NCI-H2029 treated with DMSO at 0.1 percent for 48 hours (cell line): ENCODE measurements around the gene FAM24B.
"Not testable (repeated sequence)": the region's sequence is repeated elsewhere in the genome, so short reads cannot be mapped to it uniquely, and the experiment has no call there.

ENCODE experiments used
- DNase-seq: peaks from one replicate; lab custom pipeline; 2025; lab: John Stamatoyannopoulos, UW

FAM24B gene

DNA sequence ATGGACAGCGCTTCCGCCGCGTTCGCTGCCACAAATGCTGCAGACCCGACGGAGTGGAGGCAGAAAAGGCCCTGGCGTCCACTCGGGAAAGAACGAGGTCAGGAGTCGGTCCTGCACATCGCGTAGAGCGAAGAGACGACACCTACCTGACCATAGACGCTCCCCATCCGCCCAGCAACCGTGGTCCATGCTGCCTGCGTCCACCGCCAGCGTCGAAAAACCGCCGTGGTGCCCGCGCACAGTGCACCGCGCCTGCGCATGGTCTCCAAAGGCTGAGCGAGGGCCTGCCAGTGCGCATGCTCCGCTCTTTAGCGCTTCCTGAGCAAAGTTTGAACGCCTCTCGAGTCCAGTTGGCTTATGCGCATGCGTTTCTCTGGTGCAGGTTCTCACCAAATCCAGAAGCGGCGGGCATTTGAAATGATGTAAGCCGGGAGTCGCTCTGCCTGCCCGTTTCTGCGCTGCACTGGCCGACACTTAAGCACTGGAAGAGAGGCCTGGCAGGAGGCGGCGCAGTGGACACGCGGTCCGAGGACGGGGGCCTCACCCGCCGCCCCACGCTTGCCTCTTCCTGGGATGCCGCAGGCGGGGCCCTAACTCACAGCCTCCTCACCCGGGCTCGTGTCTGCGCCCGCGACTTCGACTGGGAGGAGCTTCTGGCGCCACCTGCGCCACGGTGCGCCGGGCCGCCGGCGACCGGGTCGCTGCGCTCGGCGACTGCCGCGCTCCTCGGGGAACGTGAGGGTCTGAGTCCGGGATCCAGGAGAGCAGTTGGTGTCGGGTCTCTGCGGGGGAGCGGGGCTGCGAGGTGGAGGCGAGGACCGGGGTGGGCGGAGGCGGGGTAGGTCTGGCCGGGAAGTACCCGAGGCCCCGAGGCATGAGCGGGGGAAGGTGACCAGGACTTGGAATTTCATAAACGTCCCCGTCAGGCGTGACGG is at the start of gene FAM24B:
Gene FAM24B, minus strand, starts transcription at position 243 of the 935 bp plus-strand sequence. CDS start 29,066 bp downstream, outside the sequence.
- DNase-seq: peak; percentile 72

- no peak for DNase-seq
Measured at GRCh38 chr10:122915700-122916099, 36.3 kb upstream of the FAM24B start.

GRCh38 chr10:122911889-122912484 is 32.6 kb upstream of the FAM24B start:
- no peak for DNase-seq

DNA sequence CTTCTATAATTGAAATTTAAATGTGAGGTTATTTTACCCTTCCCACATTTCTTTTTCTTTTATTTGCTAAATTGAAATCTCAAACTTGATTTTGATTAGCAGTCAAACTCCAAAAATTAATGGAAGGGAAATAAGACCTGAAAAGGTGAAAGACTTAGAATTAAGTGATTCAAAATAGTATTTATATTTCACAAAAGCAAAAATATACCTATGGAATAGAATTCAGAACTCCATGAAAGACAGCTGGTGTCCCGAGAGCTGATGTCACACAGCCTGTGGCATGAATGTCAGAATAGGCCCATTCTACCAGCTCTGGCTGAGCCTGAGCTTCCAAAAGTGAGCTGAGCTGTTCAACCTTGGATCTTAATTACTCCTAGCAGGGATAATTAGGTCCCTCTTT is 30.9 kb upstream of the FAM24B start, which contains the start of gene FAM24A:
Gene FAM24A, plus strand, starts transcription at position 301 of the 400 bp plus-strand sequence. CDS start 1,025 bp downstream, outside the sequence.
- DNase-seq: no peak

DNA sequence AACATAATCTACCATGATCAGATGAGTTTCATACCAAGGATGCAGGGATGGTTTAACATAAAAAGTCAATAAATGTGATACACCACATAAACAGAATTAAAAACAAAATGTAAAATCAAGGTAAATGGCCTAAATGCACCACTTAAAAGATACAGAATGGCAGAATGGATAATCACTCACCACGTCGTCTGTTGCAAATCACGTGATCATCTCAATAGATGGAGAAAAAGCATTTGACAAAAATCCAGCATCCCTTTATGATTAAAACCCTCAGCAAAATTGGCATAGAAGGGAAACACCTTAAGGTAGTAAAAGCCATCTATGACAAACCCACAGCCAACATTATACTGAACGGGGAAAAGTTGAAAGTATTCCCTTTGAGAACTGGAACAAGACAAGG is 24.5 kb upstream of the FAM24B start:
- DNase-seq: not testable (repeated sequence)

- no peak for DNase-seq
Measured at GRCh38 chr10:122894261-122894944, 15.0 kb upstream of the FAM24B start.

DNA sequence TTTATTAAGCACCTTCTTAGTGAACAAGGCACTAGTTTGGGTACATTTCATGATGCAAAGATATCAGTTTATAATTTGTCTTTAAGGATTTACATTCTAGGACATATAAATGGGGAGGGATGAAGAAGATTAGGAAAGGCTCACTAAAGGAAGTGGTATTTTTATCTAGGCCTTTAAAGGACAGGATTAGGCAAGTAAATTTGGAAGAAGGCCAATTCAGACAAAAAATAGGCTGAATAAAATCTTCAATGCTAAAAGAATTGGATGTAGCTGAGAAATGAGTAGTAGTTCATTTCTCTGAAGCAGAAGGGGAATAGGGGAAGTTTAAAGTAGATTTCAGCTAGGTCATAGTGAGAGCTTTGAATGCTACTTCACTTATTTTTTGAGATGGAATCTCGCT is 4.8 kb upstream of the FAM24B start:
- no peak for DNase-seq

GRCh38 chr10:122882766-122883165 is 3.4 kb upstream of the FAM24B start:
- DNase-seq: no peak

DNA sequence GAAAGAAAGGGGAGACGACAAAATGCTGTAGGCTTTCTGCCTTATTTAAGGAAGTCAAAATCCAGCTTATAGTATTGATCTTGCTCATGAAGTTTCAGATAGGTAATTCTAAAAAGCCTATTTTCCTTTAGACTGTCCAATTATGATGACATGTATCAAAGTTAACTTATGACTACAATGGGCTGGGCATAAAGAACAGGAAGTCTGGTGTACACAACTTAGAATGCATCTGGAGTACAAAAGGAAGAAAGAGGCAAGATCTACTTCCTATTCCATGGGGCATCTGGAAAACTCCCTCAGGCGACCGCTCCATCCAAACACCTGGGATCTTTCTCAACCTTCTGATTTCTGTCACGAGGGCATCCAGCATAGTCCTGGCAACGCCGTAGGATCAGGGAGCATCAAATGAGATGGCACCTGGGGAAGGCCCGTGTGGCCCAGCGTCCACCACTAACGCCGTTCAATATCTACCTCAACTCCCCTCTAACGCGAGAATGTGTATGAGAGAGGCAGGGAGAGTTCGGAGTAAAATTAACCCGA is 512 bp downstream of the FAM24B start:
- DNase-seq: peak; percentile 3

DNA sequence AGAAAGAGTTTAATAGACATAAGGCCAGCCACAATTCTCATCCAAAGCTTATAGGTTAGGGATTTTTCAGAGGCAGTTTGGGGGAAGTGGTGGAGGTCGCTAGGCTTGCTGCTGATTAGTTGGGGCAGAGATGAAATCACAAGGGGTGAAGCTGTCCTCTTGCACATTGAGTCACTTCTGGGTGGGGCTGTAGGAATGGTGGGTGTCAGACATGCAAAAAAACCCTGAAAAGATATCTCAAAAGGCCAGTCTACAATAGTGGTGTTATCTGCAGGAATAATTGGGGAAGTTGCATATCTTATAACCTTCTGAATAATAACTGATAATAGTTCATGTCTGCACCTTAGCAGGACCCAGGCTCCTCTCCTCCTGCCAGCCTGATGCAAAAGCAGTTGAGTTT is 2.1 kb downstream of the FAM24B start:
- DNase-seq: no peak

DNA sequence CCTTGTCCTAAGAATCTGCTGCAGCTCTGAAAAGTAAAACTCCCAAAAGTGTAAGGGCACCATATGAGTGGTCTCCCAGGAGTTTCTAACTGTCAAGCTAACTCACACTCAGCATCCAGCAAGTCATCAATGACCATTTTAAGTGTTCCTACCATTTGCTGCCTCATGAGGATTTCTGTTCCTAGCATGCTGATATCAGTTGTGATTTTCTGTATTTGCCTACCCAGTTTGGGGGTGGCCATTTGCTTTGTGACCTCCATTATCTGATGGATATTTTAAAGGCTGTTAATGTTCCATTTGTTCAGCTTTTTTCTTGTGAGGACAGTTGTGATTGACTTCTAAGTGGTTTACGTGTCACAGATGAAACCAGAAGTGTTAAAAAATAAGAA is 2.9 kb downstream of the FAM24B start:
- DNase-seq: no peak

- DNase-seq: no peak
Measured at GRCh38 chr10:122875843-122876466, 3.4 kb downstream of the FAM24B start.

GRCh38 chr10:122871947-122872346 is 7.4 kb downstream of the FAM24B start:
- DNase-seq: not testable (repeated sequence)

GRCh38 chr10:122868768-122869167 is 10.6 kb downstream of the FAM24B start:
- DNase-seq: not testable (repeated sequence)

GRCh38 chr10:122866757-122867482 is 12.5 kb downstream of the FAM24B start:
- not testable (repeated sequence) for DNase-seq

DNA sequence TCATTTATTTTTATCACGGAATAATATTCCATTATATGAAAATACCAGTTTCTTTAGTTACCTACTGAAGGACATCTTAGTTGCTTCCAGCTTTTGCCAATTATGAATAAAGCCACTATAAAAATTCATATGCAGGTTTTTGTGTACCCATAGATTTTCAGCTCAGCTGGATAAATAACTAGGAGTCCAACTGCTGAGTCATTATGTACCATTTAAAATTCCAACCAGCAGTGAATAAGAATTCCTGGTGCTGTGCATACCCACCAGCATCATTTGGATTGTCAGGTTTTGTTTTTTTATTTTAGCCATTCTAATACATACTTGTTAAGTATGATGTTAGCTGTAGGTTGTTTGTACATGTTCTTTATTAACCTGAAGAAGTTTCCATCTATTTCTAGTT is 14.5 kb downstream of the FAM24B start:
- no peak for DNase-seq

GRCh38 chr10:122864194-122864592 is 15.2 kb downstream of the FAM24B start:
- no peak for DNase-seq

DNA sequence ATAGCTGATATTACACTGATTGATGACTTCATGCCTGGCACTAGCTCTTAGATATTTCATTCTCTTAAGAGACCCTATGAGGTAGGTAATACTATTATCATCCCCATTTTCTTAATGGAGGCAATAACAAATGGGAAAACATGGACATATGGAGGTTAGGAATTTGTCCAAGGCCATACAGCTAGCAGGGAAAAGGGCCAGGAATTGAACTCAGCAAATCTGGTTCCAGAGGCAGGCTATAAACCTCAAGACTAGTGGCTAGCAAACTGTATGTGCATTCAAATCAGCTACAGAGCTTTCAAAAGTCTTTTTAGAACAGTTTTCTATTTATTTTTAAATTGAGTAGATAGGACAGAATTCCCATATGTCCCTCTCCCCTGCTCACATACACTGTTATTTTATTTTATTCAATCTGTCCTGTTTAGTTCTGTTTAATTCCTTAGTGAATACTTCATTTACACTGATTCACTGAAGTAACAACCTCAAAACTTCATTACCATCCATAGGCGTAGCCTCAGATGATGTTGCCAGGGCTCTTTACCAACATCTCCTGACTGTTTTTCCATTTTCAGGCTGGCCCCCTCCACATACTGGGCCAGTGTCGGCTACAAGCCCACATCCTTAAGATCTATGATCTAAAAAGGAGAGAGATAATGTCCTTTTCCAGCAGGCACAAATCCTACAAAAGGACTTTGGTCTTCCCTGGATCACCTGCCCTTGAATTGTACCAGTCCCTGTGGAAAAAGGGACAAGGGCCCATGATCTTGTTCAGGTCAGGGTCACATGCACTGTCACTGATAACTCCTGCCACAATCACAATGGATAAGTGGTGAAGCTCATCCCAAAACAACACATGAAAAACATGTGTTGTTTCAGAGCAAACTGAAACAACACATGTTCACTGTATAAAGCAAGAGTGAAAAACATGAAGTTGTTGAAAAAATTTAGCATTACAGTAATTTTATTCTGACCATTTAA is 15.9 kb downstream of the FAM24B start:
- DNase-seq: no peak

DNA sequence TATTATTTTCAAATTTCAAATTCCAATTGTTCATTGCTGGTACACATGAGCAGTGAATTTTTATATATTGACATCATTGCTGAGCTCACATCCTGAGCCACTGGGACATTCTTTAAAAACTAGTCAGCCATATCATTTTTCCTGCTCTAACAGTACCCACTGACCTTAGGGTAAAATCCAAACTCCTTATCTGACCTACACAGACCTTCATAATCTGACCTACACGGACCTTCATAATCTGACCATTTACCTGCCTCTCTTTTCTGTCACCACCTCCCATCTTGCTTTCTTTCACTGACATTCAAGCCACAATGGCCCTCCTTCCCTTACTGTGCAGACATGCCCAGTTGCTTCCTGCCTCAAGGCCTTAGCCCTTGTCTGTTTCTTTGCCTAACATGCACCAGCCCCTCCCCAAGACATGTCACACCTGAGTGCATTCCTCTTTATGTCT is 17.6 kb downstream of the FAM24B start:
- no peak for DNase-seq

DNA sequence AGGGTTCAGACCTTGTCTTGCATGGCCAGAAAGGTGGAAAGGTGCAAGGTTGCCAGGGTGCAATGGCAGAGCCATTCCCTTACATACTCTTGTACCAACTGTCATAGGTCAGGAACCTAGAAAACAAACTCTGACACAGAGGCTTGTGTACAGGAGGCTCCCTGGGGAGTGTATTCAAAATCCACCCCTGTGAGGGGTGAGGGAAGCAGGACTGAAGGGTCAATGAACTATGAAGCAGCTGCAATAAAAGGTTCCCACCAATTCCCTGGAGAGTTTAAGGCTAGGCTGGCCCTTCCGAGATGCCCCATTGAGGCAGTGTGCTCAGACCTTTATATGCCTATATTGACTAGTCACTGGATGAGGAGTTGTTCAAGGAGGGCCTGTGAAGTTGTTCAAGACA is 19.9 kb downstream of the FAM24B start:
- DNase-seq: no peak
